ENCODE results near the gene RNU5D-1. TPM values are rescaled to one million over a fixed set of nuclear protein-coding genes. Genes with fewer than 3 reads are reported as not detected.

The RNU5D-1 gene
- total RNA-seq, 1 experiment from 2014 or later: not detected

- Histone ChIP-seq H3K4me2 (ENCODE audit: insufficient read depth, insufficient read length, low read length) (no peak overlapping the region), H2AFZ (ENCODE audit: low read length) (no peak overlapping the region), H3K9ac (ENCODE audit: extremely low read depth, insufficient read length, low read length) (no peak overlapping the region), H3K27ac (ENCODE audit: insufficient read length, low read depth, low read length) (no peak overlapping the region), H2BK5ac (ENCODE audit: insufficient read length, low read length) (no peak overlapping the region), H2BK12ac (ENCODE audit: insufficient read length, low read depth, low read length) (no peak overlapping the region), H4K91ac (ENCODE audit: insufficient read length, low read depth, low read length) (no peak overlapping the region), H3K79me2 (ENCODE audit: insufficient read depth, low read length) (no peaks in the 10 kb centered on the region), H4K5ac (ENCODE audit: insufficient read length, low read depth, low read length) (no peak overlapping the region), H3K4me1 (ENCODE audit: insufficient read depth, low read length) (no peaks in the 10 kb centered on the region), H3T11ph (ENCODE audit: low read length) (no peak overlapping the region), H2AK5ac (ENCODE audit: insufficient read length, low read length) (no peak overlapping the region), H3K4ac (ENCODE audit: low read depth, low read length) (no peak overlapping the region), H3K18ac (ENCODE audit: insufficient read length, low read depth, low read length) (peak overlapping the region; percentile 35), H3K23me2 (ENCODE audit: insufficient read length, low read depth, low read length, poor library complexity, severe bottlenecking) (no peaks in the 10 kb centered on the region), H2BK120ac (ENCODE audit: low read depth, low read length, poor library complexity, severe bottlenecking) (no peak overlapping the region), H2BK15ac (ENCODE audit: low read depth, low read length) (no peak overlapping the region), H2BK20ac (ENCODE audit: low read depth, low read length, poor library complexity, severe bottlenecking) (no peak overlapping the region), H3K23ac (ENCODE audit: insufficient read length, low read depth, low read length) (no peak overlapping the region), H4K8ac (replicated peaks; ENCODE audit: insufficient read length, low read depth, low read length) (no peak overlapping the region), H3K14ac (ENCODE audit: insufficient read depth, low read length) (no peak overlapping the region; the same call in 1 of the 2 replicates), H3K79me1 (ENCODE audit: insufficient read depth, low read depth, low read length, poor library complexity, severe bottlenecking) (no peaks in the 10 kb centered on the region), H4K20me1 (ENCODE audit: control insufficient read depth, insufficient read depth, insufficient read length) (no peaks in the 10 kb centered on the region), H3K56ac (ENCODE audit: insufficient read length, low read depth, low read length) (no peak overlapping the region), H3K27me3 (ENCODE audit: insufficient read depth, low read length) (no peaks in the 10 kb centered on the region), H3K9me3 (ENCODE audit: control insufficient read depth, low read depth, low read length) (no peaks in the 10 kb centered on the region)
- peak overlapping the region in 1 of 3 experiments; percentile 81; a peak in 1 of 7 replicates for H3K27ac Mint-ChIP-seq
- TF ChIP-seq, protein P1, sequence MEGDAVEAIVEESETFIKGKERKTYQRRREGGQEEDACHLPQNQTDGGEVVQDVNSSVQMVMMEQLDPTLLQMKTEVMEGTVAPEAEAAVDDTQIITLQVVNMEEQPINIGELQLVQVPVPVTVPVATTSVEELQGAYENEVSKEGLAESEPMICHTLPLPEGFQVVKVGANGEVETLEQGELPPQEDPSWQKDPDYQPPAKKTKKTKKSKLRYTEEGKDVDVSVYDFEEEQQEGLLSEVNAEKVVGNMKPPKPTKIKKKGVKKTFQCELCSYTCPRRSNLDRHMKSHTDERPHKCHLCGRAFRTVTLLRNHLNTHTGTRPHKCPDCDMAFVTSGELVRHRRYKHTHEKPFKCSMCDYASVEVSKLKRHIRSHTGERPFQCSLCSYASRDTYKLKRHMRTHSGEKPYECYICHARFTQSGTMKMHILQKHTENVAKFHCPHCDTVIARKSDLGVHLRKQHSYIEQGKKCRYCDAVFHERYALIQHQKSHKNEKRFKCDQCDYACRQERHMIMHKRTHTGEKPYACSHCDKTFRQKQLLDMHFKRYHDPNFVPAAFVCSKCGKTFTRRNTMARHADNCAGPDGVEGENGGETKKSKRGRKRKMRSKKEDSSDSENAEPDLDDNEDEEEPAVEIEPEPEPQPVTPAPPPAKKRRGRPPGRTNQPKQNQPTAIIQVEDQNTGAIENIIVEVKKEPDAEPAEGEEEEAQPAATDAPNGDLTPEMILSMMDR (conservative IDR thresholded peaks at IDR 0.05): no peak
- DNase-seq: no peak
- H3K4me3 Mint-ChIP-seq: peak overlapping the region in 1 of 2 experiments; percentile 54; a peak in 1 of 5 replicates
- peaks cover 1% of the 10 kb centered on the region for H3K27me3 Mint-ChIP-seq (ENCODE audit: low read depth)
- H3K36me3 Mint-ChIP-seq (ENCODE audit: insufficient read depth in 1 of 3, low read depth in 3 of 3): no peaks in the 10 kb centered on the region
- peaks cover 14 to 21% of the 10 kb centered on the region in 2 experiments for H3K4me1 Mint-ChIP-seq
- WGBS (ENCODE audit: extremely low coverage, insufficient read length, low lambda C conversion rate): no CpG with 5 or more reads among the region's 27 CpGs
- peaks cover 0 to 2% of the 10 kb centered on the region in 2 experiments; a peak in 1 of 5 replicates for H3K9me3 Mint-ChIP-seq
Measured at GRCh38 chr1:44724955-44725698, 5.8 kb downstream of the RNU5D-1 start.

All from H9 (cell line).